Measurements from ENCODE around the gene NGRN.

The NGRN gene, protein sequence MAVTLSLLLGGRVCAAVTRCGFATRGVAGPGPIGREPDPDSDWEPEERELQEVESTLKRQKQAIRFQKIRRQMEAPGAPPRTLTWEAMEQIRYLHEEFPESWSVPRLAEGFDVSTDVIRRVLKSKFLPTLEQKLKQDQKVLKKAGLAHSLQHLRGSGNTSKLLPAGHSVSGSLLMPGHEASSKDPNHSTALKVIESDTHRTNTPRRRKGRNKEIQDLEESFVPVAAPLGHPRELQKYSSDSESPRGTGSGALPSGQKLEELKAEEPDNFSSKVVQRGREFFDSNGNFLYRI

DNA sequence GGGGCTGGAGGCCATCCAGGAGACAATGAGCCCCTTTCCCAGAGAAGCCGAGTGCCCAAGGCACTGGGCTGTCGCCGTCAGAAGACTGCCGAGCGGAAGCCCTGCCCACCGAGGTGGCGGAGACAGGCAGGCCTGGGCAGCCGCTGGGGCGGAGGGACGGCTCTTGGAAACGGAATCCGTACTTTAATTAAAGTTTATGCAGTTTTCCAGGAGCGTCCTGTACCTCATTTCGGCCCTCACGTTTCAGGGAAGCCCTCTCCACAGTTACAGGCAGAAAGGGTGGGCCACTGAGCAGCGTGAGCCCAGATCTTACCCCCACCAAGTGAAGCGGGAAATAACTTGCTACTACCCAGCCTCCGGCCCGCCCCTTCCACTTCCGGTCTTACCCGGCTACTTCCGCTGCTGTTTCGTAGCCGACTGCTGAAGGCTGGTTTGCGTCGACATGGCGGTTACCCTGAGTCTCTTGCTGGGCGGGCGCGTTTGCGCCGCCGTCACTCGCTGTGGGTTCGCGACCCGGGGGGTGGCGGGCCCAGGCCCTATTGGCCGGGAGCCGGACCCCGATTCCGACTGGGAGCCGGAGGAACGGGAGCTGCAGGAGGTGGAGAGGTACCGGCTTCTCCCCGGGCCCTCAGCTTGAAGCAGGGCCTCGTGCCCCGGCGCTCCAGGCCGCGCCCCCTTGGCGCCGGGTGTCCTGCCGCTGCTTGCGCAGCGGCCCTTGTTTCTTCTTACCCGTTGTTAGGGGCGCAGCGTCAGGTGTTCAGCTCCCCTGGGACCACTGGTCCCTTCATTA is at the start of gene NGRN:
NGRN (plus strand) TSS at position 402 of the 790 bp plus-strand sequence; CDS start at position 443, 41 bp downstream.
- DNase-seq (ENCODE audit: low read depth), result peak; percentile 91

DNA sequence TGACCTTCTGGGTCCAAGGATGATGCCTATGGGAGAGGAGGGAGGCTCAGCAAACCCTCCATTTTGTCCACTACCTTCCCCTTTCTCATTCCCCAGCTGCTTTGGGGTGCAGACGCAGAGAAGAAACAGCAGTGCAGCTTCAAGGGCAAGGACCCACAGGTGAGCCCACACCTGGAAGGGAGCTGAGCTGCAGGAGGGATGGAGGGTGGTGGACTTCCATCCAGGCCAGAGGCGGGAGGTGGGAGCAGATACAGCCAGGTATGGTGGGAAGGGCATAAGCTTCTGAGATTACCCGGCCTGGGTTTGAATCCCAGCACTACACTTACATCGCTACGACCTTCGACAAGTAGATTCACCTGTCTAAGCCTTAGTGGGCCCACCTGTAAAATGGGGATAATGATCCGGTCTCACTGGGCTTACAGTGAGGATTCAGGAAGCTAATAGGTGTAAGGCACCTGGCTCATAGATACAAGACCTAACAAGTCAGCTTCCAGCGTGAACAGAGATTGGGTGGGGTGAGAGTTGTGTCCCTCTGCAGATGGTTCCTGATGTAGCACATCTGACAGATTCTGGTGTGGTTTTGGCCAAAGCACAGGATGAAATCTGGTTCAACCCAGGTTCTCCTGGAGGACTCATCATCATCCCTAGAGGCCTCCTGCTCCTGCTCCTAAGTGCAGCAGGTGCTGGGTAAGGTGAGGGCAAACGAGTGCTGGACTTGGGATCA is 47.6 kb upstream of the NGRN start:
- DNase-seq (ENCODE audit: low read depth), result no peak

DNA sequence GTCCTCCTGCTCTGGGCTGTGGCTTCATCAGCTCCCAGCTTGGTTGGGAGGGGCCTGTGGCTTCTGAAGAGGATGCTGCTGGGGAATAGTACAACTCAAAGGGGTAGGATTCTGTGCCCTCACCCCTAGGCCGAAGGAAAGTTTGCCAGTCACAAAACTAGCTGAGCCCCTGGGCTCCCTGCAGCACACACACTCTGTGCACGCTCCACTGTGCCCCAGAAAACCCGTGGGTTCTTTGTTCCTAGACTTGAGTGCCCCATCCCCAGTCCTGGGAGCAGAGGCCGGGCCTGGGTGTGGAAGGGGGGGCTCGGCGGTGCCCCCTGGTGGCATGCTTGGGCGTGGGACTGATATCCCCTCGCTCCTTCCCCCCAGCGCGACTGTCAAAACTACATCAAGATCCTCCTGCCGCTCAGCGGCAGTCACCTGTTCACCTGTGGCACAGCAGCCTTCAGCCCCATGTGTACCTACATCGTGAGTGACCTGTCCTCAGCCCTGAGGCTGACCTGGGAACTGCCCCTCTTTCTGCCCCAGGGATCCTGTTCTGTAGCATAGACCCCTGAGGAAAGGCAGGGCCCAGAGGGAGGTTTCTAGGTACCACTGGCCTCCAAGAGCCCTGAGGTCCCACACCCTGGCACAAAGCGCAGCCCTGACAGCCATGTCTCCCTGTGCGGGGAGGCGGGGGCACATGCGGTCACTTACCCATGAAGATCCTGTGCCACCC is 45.9 kb upstream of the NGRN start:
- peak; percentile 39 for DNase-seq (ENCODE audit: low read depth)

DNA sequence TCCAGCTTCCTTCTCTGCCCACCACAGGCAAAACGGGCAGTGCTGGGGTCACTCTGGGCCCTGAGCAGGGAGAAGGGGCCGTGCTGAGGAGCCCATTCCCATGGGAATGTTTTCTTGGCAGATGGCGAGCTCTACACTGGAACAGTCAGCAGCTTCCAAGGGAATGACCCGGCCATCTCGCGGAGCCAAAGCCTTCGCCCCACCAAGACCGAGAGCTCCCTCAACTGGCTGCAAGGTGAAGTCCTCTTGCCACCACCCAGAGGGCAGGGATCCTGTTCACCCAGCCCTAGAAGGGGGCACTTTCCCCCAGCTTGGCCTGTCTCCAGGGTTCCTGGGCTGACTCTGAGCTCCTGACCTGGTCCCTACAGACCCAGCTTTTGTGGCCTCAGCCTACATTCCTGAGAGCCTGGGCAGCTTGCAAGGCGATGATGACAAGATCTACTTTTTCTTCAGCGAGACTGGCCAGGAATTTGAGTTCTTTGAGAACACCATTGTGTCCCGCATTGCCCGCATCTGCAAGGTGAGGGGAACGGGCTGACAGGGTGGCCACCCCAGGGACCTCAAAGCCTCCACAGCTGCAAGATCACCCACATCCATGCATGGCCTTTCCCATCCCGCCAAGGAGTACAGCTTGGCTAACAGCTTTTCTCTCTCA is 44.1 kb upstream of the NGRN start:
- no peak for DNase-seq (ENCODE audit: low read depth)

DNA sequence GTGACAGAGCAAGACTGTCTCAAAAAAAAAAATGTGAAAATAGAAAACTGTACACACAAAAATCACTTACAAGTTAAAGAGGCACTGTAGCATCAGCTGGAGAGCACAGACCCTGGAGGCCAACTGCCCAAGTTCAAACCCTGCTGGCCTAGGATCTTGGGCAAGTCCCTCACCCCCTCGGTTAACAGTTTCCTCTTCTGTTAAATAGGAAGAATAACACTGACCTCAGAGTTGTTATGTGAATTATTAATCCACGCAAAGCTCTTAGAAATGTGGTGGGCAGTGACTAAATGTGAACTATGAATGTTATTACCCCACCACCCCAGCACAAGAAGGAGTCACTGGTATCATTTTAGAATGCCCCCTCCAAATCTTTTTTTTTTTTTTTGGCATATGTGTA is 42.9 kb upstream of the NGRN start:
- no peak for DNase-seq (ENCODE audit: low read depth)

DNA sequence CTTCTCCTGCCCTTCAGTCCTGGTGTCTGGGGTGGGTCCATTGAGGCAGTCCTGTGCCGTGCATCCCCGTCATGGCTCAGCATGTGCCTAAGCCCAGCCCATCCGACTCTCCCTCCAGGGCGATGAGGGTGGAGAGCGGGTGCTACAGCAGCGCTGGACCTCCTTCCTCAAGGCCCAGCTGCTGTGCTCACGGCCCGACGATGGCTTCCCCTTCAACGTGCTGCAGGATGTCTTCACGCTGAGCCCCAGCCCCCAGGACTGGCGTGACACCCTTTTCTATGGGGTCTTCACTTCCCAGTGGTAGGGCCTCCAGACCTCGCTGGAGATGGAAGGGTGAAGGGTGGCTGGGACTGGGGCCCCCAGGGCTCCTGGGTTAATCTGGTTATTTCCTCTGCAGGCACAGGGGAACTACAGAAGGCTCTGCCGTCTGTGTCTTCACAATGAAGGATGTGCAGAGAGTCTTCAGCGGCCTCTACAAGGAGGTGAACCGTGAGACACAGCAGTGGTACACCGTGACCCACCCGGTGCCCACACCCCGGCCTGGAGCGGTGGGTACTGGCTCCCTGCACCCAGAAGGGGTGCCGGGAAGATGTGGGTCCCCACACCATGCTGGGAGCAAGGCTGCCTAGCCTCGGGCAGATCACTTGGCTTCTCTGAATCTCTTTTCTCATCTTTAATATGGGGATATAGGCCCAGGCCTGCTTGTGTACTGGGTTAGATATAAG is 41.9 kb upstream of the NGRN start:
- DNase-seq (ENCODE audit: low read depth), result no peak

DNA sequence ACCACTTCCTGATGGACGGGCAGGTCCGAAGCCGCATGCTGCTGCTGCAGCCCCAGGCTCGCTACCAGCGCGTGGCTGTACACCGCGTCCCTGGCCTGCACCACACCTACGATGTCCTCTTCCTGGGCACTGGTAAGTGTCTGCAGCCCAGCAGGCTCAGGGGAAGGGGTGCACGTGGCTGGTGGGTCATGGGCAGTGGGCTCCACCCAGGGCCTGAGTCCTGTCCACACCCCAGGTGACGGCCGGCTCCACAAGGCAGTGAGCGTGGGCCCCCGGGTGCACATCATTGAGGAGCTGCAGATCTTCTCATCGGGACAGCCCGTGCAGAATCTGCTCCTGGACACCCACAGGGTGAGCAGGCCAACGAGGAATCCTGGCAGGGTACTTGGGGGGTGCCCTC is 40.4 kb upstream of the NGRN start:
- no peak for DNase-seq (ENCODE audit: low read depth)

DNA sequence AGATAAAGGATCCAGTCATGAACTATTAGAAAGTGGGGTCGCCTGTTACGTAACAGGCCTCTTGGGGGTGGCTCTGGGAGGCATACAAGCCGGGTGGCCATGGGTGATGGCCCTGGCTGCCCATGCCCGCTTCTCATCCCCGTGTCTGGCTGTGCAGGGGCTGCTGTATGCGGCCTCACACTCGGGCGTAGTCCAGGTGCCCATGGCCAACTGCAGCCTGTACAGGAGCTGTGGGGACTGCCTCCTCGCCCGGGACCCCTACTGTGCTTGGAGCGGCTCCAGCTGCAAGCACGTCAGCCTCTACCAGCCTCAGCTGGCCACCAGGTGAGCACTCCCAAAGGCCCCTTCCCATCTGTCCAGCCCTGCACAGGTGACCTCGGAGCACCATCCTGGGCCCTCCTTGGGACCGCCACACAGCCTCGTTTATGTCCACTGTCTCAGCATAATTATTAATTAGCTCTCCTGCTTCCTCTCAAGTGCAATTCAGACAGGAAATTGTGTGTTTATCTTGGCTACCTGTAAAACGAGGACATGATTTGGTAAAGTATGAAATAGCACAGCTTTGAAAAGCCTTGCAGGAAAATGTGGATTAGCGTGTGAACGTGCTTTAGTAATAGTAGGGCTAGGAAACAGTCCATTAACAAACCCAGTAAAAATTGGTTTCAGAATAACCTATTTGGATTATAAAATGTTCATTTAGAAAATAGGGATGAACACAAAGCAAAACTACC is 39.8 kb upstream of the NGRN start:
- DNase-seq (ENCODE audit: low read depth), result no peak

DNA sequence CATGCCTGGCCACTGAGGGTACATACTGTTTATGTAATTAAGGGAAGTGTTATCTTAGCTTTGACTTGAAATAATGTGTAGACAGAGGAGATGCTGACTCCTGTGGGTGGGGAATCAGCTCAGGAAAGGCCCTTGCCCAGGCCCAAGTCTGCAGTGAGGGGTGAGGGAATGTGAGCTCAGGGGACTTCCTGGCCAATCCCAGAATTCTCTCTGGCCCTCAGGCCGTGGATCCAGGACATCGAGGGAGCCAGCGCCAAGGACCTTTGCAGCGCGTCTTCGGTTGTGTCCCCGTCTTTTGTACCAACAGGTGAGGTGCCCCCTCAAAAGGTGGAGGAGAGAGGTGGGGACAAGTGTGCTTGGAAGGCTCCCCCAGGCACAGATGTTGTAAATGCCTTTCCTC is 38.1 kb upstream of the NGRN start:
- DNase-seq (ENCODE audit: low read depth), result no peak

DNA sequence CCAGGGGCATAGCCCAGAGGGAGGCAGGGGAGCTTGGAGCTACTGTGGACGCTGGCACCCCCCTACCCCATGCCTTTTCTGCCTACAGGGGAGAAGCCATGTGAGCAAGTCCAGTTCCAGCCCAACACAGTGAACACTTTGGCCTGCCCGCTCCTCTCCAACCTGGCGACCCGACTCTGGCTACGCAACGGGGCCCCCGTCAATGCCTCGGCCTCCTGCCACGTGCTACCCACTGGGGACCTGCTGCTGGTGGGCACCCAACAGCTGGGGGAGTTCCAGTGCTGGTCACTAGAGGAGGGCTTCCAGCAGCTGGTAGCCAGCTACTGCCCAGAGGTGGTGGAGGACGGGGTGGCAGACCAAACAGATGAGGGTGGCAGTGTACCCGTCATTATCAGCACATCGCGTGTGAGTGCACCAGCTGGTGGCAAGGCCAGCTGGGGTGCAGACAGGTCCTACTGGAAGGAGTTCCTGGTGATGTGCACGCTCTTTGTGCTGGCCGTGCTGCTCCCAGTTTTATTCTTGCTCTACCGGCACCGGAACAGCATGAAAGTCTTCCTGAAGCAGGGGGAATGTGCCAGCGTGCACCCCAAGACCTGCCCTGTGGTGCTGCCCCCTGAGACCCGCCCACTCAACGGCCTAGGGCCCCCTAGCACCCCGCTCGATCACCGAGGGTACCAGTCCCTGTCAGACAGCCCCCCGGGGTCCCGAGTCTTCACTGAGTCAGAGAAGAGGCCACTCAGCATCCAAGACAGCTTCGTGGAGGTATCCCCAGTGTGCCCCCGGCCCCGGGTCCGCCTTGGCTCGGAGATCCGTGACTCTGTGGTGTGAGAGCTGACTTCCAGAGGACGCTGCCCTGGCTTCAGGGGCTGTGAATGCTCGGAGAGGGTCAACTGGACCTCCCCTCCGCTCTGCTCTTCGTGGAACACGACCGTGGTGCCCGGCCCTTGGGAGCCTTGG is 37.4 kb upstream of the NGRN start:
- DNase-seq (ENCODE audit: low read depth), result no peak

DNA sequence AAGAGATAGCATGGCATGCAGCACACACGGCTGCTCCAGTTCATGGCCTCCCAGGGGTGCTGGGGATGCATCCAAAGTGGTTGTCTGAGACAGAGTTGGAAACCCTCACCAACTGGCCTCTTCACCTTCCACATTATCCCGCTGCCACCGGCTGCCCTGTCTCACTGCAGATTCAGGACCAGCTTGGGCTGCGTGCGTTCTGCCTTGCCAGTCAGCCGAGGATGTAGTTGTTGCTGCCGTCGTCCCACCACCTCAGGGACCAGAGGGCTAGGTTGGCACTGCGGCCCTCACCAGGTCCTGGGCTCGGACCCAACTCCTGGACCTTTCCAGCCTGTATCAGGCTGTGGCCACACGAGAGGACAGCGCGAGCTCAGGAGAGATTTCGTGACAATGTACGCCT is 36.5 kb upstream of the NGRN start:
- no peak for DNase-seq (ENCODE audit: low read depth)

DNA sequence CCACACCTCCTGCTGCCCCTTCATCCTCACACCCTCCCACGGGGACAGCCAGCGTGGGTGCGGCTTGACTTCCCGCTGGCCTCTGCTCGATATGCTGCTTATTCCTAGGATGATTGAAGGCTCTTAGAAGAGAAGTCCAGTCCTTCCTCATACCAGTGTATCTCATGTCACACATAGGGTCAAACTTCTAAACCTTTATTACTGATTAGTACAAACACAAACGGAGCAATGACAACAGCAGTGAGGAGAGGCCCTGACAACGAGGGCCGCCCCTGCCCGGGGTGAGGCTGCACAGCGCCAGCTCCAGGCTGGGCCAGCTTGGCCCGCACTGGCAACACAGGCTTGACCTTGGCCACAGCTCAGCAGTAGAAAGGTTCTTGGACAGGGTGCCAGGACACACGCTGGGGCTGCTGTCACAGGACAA is 35.4 kb upstream of the NGRN start:
- DNase-seq (ENCODE audit: low read depth), result no peak

DNA sequence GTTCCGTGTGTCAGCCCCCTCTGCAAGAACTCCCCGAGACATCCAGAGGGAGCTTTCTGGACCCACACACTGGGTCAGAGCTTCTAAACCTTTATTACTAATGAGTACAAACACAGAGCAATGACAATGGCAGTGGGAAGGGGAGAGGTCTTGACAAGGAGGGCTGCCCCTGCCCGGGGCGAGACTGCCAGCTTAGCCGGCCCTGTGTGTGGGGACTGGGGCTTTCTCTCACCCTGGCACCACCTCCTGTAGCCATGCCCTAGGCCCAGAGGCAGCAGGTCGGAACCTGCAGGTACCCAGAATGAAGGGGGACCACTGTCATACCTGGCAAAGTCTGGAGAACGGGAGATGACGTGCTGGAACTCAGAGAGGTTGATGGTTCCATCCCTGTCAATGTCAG is 34.9 kb upstream of the NGRN start:
- no peak for DNase-seq (ENCODE audit: low read depth)

DNA sequence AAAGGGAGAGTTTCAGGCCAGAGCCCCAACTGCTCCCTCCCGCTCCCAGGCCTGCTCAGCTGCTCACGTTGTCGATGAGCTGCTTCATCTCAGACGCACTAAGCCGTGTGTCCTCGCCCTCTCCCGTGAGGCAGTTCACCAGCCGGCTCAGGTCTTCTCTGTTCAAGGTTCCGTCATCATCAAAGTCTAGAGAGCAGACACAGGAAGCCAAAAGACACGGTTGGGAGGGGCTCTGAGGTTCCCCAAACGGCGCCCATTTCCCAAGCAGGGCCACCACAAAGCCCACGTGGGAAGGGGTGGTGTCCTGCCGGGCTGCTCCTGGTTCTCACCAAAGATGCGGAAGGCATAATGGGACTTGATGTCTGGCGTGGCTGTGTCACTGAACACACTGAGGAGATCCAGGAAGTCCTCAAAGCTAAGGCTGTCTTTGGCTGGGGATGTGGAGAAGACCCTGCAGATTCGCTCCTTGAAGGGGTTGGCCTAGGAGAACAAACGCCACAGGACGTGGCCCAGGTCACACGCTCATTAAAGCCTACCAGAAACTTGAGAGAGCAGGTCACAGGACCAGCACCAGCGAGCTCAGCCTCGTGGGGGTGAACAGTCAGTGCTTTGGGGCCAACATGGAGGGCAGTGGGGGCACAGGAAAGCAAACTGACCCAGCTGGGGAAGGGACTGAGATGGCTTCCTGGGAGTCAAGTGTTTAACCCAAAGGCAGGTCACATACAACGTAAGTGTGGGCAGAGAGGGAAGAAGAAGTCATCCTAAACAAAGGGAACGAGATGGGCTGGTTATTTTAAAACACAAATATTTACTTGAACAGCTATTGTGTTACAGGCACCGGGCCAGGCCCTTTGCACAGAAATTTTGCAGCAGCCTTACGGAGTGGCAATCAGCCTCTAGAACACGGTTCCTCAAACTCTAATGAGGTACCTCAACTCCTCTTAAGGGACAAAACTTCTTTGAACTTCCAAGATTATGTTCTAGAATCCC is 34.1 kb upstream of the NGRN start:
- DNase-seq (ENCODE audit: low read depth), result peak; percentile 55

DNA sequence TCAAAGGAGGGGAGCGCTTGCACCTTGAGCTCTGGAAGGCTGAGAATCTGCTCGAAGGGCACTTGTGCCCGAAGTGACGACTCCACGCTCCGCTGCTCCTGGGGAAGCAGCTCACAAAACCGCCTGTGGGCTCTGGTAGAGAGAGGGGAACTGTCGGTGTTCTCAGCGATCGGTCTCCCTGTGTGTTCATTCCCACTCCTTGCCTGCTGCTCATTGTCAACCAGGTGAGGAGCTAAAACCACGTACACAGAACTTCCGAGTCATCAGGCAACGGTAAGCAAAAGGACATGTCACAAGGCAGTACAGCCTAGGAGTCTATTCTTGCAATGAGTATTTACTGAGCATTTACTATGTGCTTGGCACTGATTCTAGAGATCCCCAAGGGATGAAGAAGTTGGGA is 33.3 kb upstream of the NGRN start:
- no peak for DNase-seq (ENCODE audit: low read depth)

DNA sequence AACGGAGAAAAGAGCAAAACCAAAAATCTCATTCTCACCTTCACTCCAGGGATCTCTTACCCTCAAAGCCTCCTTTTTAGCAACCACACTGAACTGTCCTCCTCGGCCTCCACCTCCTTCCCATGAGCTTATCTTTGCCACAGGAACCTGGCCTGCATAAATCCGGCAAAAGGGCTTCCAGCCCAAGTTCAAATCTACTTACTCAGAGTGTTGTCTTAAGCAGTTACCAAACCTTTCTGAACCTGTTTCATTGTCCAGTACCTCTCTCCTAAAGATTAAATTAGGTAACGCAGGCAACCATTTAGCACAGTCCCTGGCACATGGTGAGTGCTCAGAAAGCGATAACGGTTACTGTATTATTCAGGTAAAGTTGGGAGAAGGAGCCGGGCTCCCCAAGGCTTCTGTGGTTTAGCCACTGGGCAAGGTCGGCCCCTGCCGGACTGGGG is 32.5 kb upstream of the NGRN start:
- peak; percentile 43 for DNase-seq (ENCODE audit: low read depth)

DNA sequence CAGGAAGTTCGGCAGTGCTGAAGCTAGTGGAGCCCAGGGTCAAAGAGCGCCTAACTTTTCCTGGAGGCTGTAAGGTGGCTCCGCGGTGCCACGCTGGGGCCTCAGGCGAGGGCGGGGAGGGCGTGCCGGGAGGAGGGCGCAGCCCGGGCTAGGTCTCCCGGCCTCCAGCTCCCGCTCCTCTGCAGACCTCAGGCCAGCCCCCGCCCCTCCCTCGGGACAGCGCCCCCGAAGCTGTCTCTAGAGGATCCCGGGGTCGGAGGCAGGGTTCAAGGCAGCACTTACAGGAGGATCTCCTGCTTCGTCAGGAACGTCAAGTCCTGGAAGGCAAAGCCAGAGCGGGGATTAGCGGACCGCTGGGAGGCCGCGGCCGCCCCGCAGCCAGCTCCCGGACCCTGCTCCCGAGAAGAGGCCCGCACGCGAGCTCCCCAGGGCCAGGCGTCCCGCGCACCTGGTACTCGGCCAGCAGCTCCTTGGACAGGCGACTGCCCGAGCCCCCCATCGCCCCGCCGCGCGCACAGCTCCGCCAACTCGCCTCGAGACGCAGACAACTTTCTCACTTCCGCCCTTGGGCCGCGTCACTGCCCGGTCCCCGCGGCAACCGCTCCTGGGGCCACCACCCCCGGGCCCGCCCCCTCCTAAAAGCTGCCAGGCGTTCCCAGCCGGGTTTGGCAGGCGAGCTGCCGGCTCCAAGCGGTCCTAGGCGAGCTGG is 31.9 kb upstream of the NGRN start, which contains the start of gene CIB1:
CIB1 (minus strand) TSS at position 555 of the 709 bp plus-strand sequence; CDS start at position 499, 56 bp downstream.
- peak; percentile 95 for DNase-seq (ENCODE audit: low read depth)
